ENCODE measurements around the gene OLFML1. TPM values are rescaled to one million over a fixed set of nuclear protein-coding genes. Genes with fewer than 3 reads are reported as not detected.

Gene OLFML1
- total and polyA plus RNA-seq, 2 of the 13 experiments (the other 11 are each of a cell fraction or from before 2014, with no cell fraction given), result 0.89 to 0.90 TPM

DNA sequence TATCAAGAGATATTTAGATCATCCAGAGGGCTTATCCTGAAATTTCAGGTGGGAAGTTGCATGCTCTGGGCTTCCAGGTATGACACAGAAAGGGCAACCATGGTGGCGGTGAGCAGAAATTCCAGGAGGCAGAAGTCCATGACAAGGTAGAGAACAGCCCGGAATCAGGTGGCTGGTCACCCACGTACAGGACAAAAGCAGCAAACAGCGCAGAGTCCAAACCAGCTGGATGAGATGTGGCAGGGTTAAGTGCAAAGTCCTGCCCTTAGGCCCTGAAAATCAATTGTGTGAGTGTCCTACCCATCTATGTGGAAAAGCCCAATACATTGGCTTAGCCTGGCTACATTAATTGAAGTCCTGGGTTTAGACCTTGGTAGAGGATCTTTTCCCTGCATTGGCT, 40.1 kb downstream of the OLFML1 start (continued):
- TF ChIP-seq ZNF670 (CRISPR knock-in tag; IDR thresholded peaks at IDR 0.05; ENCODE audit: borderline replicate concordance), result peak; percentile 52; the same call in 1 of the 2 replicates
- no peak for TF ChIP-seq YEATS4 (CRISPR knock-in tag; IDR thresholded peaks at IDR 0.05; ENCODE audit: borderline replicate concordance)
- peak; percentile 68 for TF ChIP-seq ZFX (CRISPR knock-in tag; IDR thresholded peaks at IDR 0.05; ENCODE audit: low read depth)
- TF ChIP-seq, protein P1, sequence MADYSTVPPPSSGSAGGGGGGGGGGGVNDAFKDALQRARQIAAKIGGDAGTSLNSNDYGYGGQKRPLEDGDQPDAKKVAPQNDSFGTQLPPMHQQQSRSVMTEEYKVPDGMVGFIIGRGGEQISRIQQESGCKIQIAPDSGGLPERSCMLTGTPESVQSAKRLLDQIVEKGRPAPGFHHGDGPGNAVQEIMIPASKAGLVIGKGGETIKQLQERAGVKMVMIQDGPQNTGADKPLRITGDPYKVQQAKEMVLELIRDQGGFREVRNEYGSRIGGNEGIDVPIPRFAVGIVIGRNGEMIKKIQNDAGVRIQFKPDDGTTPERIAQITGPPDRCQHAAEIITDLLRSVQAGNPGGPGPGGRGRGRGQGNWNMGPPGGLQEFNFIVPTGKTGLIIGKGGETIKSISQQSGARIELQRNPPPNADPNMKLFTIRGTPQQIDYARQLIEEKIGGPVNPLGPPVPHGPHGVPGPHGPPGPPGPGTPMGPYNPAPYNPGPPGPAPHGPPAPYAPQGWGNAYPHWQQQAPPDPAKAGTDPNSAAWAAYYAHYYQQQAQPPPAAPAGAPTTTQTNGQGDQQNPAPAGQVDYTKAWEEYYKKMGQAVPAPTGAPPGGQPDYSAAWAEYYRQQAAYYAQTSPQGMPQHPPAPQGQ (CRISPR knock-in tag; IDR thresholded peaks at IDR 0.05; ENCODE audit: borderline replicate concordance), result no peak
- 0 out of 2 replicates have a peak, but pooled peaks have one; percentile 27 for TF ChIP-seq BHLHE40 (IDR thresholded peaks at IDR 0.05; ENCODE audit: low read length)
- 0 out of 2 replicates have a peak, but pooled peaks have one; percentile 32 for TF ChIP-seq ZNF543 (CRISPR knock-in tag; IDR thresholded peaks at IDR 0.05)
- no peak for TF ChIP-seq ZNF260 (CRISPR knock-in tag; IDR thresholded peaks at IDR 0.05; ENCODE audit: borderline replicate concordance, low read depth)
- no peak for TF ChIP-seq MATR3 (CRISPR knock-in tag; IDR thresholded peaks at IDR 0.05)
- no peak for TF ChIP-seq CHD2 (IDR thresholded peaks at IDR 0.05; ENCODE audit: low read depth, low read length)
- TF ChIP-seq, protein P2, sequence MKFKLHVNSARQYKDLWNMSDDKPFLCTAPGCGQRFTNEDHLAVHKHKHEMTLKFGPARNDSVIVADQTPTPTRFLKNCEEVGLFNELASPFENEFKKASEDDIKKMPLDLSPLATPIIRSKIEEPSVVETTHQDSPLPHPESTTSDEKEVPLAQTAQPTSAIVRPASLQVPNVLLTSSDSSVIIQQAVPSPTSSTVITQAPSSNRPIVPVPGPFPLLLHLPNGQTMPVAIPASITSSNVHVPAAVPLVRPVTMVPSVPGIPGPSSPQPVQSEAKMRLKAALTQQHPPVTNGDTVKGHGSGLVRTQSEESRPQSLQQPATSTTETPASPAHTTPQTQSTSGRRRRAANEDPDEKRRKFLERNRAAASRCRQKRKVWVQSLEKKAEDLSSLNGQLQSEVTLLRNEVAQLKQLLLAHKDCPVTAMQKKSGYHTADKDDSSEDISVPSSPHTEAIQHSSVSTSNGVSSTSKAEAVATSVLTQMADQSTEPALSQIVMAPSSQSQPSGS (CRISPR knock-in tag; IDR thresholded peaks at IDR 0.05), result peak; percentile 18; the same call in 1 of the 2 replicates
- TF ChIP-seq ZBTB38 (CRISPR knock-in tag; IDR thresholded peaks at IDR 0.05), result peak; percentile 68
- TF ChIP-seq, protein P3, sequence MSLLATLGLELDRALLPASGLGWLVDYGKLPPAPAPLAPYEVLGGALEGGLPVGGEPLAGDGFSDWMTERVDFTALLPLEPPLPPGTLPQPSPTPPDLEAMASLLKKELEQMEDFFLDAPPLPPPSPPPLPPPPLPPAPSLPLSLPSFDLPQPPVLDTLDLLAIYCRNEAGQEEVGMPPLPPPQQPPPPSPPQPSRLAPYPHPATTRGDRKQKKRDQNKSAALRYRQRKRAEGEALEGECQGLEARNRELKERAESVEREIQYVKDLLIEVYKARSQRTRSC (CRISPR knock-in tag; IDR thresholded peaks at IDR 0.05; ENCODE audit: low read depth), result no peak
- 0 out of 2 replicates have a peak, but pooled peaks have one; percentile 45 for TF ChIP-seq ZSCAN29 (CRISPR knock-in tag; conservative IDR thresholded peaks at IDR 0.05)
- no peak for TF ChIP-seq ZNF850 (CRISPR knock-in tag; conservative IDR thresholded peaks at IDR 0.05)
- TF ChIP-seq, protein P4, sequence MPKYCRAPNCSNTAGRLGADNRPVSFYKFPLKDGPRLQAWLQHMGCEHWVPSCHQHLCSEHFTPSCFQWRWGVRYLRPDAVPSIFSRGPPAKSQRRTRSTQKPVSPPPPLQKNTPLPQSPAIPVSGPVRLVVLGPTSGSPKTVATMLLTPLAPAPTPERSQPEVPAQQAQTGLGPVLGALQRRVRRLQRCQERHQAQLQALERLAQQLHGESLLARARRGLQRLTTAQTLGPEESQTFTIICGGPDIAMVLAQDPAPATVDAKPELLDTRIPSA (CRISPR knock-in tag; IDR thresholded peaks at IDR 0.05; ENCODE audit: borderline replicate concordance), result no peak
- no peak for TF ChIP-seq ATRX (CRISPR knock-in tag; IDR thresholded peaks at IDR 0.05; ENCODE audit: borderline replicate concordance)
- TF ChIP-seq HOXD1 (CRISPR knock-in tag; IDR thresholded peaks at IDR 0.05), result no peak
- TF ChIP-seq ERF (CRISPR knock-in tag; IDR thresholded peaks at IDR 0.05), result 0 out of 2 replicates have a peak, but pooled peaks have one; percentile 14
- TF ChIP-seq, protein P5, sequence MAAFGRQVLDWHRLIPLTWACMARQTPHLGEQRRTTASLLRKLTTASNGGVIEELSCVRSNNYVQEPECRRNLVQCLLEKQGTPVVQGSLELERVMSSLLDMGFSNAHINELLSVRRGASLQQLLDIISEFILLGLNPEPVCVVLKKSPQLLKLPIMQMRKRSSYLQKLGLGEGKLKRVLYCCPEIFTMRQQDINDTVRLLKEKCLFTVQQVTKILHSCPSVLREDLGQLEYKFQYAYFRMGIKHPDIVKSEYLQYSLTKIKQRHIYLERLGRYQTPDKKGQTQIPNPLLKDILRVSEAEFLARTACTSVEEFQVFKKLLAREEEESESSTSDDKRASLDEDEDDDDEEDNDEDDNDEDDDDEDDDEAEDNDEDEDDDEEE (CRISPR knock-in tag; IDR thresholded peaks at IDR 0.05), result no peak
- TF ChIP-seq ZNF205 (CRISPR knock-in tag; IDR thresholded peaks at IDR 0.05), result no peak
- TF ChIP-seq ZNF136 (CRISPR knock-in tag; IDR thresholded peaks at IDR 0.05; ENCODE audit: low read depth), result no peak
- no peak for TF ChIP-seq NFYC (CRISPR knock-in tag; IDR thresholded peaks at IDR 0.05)
- no peak for TF ChIP-seq FLYWCH1 (CRISPR knock-in tag; IDR thresholded peaks at IDR 0.05)
- no peak for TF ChIP-seq SMARCE1 (IDR thresholded peaks at IDR 0.05; ENCODE audit: borderline replicate concordance)
- TF ChIP-seq GABPA (IDR thresholded peaks at IDR 0.05; ENCODE audit: low read depth, low read length), result no peak
- no peak for TF ChIP-seq GABPA (CRISPR knock-in tag; IDR thresholded peaks at IDR 0.05; ENCODE audit: low read depth)
- no peak for TF ChIP-seq AGO1 (IDR thresholded peaks at IDR 0.05; ENCODE audit: low read depth, low read length, poor library complexity, severe bottlenecking)
- TF ChIP-seq ZSCAN12 (CRISPR knock-in tag; IDR thresholded peaks at IDR 0.05), result no peak

Measured in HepG2 (cell line).